ENCODE results near the gene PCBD1. TPM values are rescaled to one million over a fixed set of nuclear protein-coding genes. Genes with fewer than 3 reads are reported as not detected.

The PCBD1 gene
- total RNA-seq, 1 donor from 2014 or later, result 34.6 TPM

- Histone ChIP-seq H3K4me2 (no peak overlapping the region), H3K27ac (no peak overlapping the region), H3K9ac (no peak overlapping the region), H3K9me3 (ENCODE audit: low read depth) (no peaks in the 10 kb centered on the region), H3K36me3 (peaks cover 5% of the 10 kb centered on the region), H3K4me3 (no peak overlapping the region), H3K79me2 (ENCODE audit: low read depth) (peaks cover 5% of the 10 kb centered on the region), H3F3A (ENCODE audit: low read depth) (no peaks in the 10 kb centered on the region), H3K4me1 (no peaks in the 10 kb centered on the region), H2AFZ (replicated peaks) (no peak overlapping the region), H4K20me1 (ENCODE audit: low read depth) (peaks cover 9% of the 10 kb centered on the region), H3K27me3 (no peaks in the 10 kb centered on the region)
- Mint-ChIP-seq H3K36me3 (peaks cover 10% of the 10 kb centered on the region), H3K27ac (no peak overlapping the region), H3K4me3 (no peak overlapping the region), H3K9me3 (no peaks in the 10 kb centered on the region), H3K4me1 (no peaks in the 10 kb centered on the region), H3K27me3 (ENCODE audit: insufficient read depth, low read depth) (no peaks in the 10 kb centered on the region)
- TF ChIP-seq CTCF (IDR thresholded peaks at IDR 0.05) (no peak), EZH2phosphoT487 (IDR thresholded peaks at IDR 0.05) (no peak), EZH2 (IDR thresholded peaks at IDR 0.05) (no peak)
- DNase-seq (ENCODE audit: low spot score), result no peak
Measured at GRCh38 chr10:70847659-70848360, 40.6 kb downstream of the PCBD1 start.

GRCh38 chr10:70846795-70847194 is 41.6 kb downstream of the PCBD1 start:
- H3K4me3 Mint-ChIP-seq, result no peak overlapping the region
- no peaks in the 10 kb centered on the region for H3K4me1 ChIP-seq
- H3K4me1 Mint-ChIP-seq, result no peaks in the 10 kb centered on the region
- peaks cover 17% of the 10 kb centered on the region for H3K36me3 Mint-ChIP-seq
- peaks cover 14% of the 10 kb centered on the region for H3K79me2 ChIP-seq (ENCODE audit: low read depth)
- H3K9me3 Mint-ChIP-seq, result no peaks in the 10 kb centered on the region
- no peak overlapping the region for H2AFZ ChIP-seq (replicated peaks)
- no peak for DNase-seq (ENCODE audit: low spot score)
- no peak overlapping the region for H3K9ac ChIP-seq
- H3K27me3 Mint-ChIP-seq (ENCODE audit: insufficient read depth, low read depth), result no peaks in the 10 kb centered on the region
- H3K27ac ChIP-seq, result no peak overlapping the region
- H3F3A ChIP-seq (ENCODE audit: low read depth), result no peaks in the 10 kb centered on the region
- no peaks in the 10 kb centered on the region for H3K9me3 ChIP-seq (ENCODE audit: low read depth)
- H3K4me2 ChIP-seq, result no peak overlapping the region
- H3K27ac Mint-ChIP-seq, result no peak overlapping the region
- no peaks in the 10 kb centered on the region for H3K27me3 ChIP-seq
- peaks cover 5% of the 10 kb centered on the region for H3K36me3 ChIP-seq
- no peak overlapping the region for H3K4me3 ChIP-seq
- TF ChIP-seq EZH2 (IDR thresholded peaks at IDR 0.05) (no peak), CTCF (IDR thresholded peaks at IDR 0.05) (no peak), EZH2phosphoT487 (IDR thresholded peaks at IDR 0.05) (no peak)
- peaks cover 9% of the 10 kb centered on the region for H4K20me1 ChIP-seq (ENCODE audit: low read depth)

GRCh38 chr10:70845816-70846215 is 42.5 kb downstream of the PCBD1 start:
- Mint-ChIP-seq H3K4me1 (no peaks in the 10 kb centered on the region), H3K27me3 (ENCODE audit: insufficient read depth, low read depth) (no peaks in the 10 kb centered on the region), H3K36me3 (peaks cover 21% of the 10 kb centered on the region), H3K4me3 (no peak overlapping the region), H3K27ac (no peak overlapping the region), H3K9me3 (no peaks in the 10 kb centered on the region)
- H3K27me3 ChIP-seq, result no peaks in the 10 kb centered on the region
- H3K79me2 ChIP-seq (ENCODE audit: low read depth), result peaks cover 23% of the 10 kb centered on the region
- no peak overlapping the region for H3K27ac ChIP-seq
- H3K4me3 ChIP-seq, result no peak overlapping the region
- no peak for TF ChIP-seq CTCF (IDR thresholded peaks at IDR 0.05)
- TF ChIP-seq EZH2 (IDR thresholded peaks at IDR 0.05), result no peak
- no peak for TF ChIP-seq EZH2phosphoT487 (IDR thresholded peaks at IDR 0.05)
- no peaks in the 10 kb centered on the region for H3K4me1 ChIP-seq
- no peaks in the 10 kb centered on the region for H3F3A ChIP-seq (ENCODE audit: low read depth)
- peaks cover 5% of the 10 kb centered on the region for H3K36me3 ChIP-seq
- no peak overlapping the region for H2AFZ ChIP-seq (replicated peaks)
- H3K9me3 ChIP-seq (ENCODE audit: low read depth), result no peaks in the 10 kb centered on the region
- no peak for DNase-seq (ENCODE audit: low spot score)
- H3K4me2 ChIP-seq, result no peak overlapping the region
- no peak overlapping the region for H3K9ac ChIP-seq
- peaks cover 9% of the 10 kb centered on the region for H4K20me1 ChIP-seq (ENCODE audit: low read depth)

All from neural progenitor cell (in vitro differentiated cells).